H9 (cell line): ENCODE results near the gene FARP1. TPM values are rescaled to one million over a fixed set of nuclear protein-coding genes. Genes with fewer than 3 reads are reported as not detected.

Experiments
- DNase-seq: peaks from one replicate; pipeline ENCODE4 v3.0.0-alpha.2; 2017
- H2AFZ ChIP-seq: one replicate; pipeline ENCODE4 v1.6.1; 2013; ENCODE audit warnings: mild to moderate bottlenecking, low read length, control low read depth, moderate library complexity
- H2AK5ac ChIP-seq: 2 replicates; pipeline ENCODE4 v1.6.1; 2013; ENCODE audit warnings: low read length, control low read depth, mixed read lengths; ENCODE audit not compliant: insufficient read length
- H2BK120ac ChIP-seq: one replicate; pipeline ENCODE4 v1.6.1; 2013; ENCODE audit warnings: low read depth, mild to moderate bottlenecking, low read length, control low read depth, inconsistent platforms; ENCODE audit not compliant: poor library complexity, severe bottlenecking
- H2BK12ac ChIP-seq: 2 replicates; pipeline ENCODE4 v1.6.1; 2013; ENCODE audit warnings: low read length, control low read depth, mixed read lengths, low read depth; ENCODE audit not compliant: insufficient read length
- H2BK15ac ChIP-seq: 2 replicates; pipeline ENCODE4 v1.6.1; 2013; ENCODE audit warnings: low read depth, low read length, control low read depth
- H2BK20ac ChIP-seq: one replicate; pipeline ENCODE4 v1.6.1; 2013; ENCODE audit warnings: low read depth, mild to moderate bottlenecking, low read length, control low read depth, inconsistent platforms; ENCODE audit not compliant: poor library complexity, severe bottlenecking
- H2BK5ac ChIP-seq: 2 replicates; pipeline ENCODE4 v1.6.1; 2013; ENCODE audit warnings: low read length, control low read depth, mixed read lengths; ENCODE audit not compliant: insufficient read length
- H3K14ac ChIP-seq: 2 replicates; pipeline ENCODE4 v1.6.1; 2013; ENCODE audit warnings: low read length, control low read depth; ENCODE audit not compliant: insufficient read depth
- H3K18ac ChIP-seq: 2 replicates; pipeline ENCODE4 v1.6.1; 2013; ENCODE audit warnings: low read depth, mild to moderate bottlenecking, mixed read lengths, low read length, control low read depth; ENCODE audit not compliant: insufficient read length
- H3K23ac ChIP-seq: 2 replicates; pipeline ENCODE4 v1.6.1; 2013; ENCODE audit warnings: low read length, control low read depth, mixed read lengths, low read depth; ENCODE audit not compliant: insufficient read length
- H3K23me2 ChIP-seq: 2 replicates; pipeline ENCODE4 v1.6.1; 2013; ENCODE audit warnings: low read depth, mild to moderate bottlenecking, mixed read lengths, low read length, control low read depth; ENCODE audit not compliant: insufficient read length, poor library complexity, severe bottlenecking
- H3K27ac ChIP-seq: 2 replicates; pipeline ENCODE4 v1.5.1; 2013; ENCODE audit warnings: low read length, control low read depth, mixed read lengths, low read depth; ENCODE audit not compliant: insufficient read length
- H3K27me3 ChIP-seq: 2 replicates; pipeline ENCODE4 v1.6.1; 2013; ENCODE audit warnings: low read length, control low read depth, inconsistent platforms; ENCODE audit not compliant: insufficient read depth
- H3K4ac ChIP-seq: 2 replicates; pipeline ENCODE4 v1.6.1; 2013; ENCODE audit warnings: low read depth, mild to moderate bottlenecking, control low read depth, inconsistent platforms, low read length, moderate library complexity
- H3K4me1 ChIP-seq: 2 replicates; pipeline ENCODE4 v1.6.1; 2013; ENCODE audit warnings: low read length, control low read depth, inconsistent platforms; ENCODE audit not compliant: insufficient read depth
- H3K4me2 ChIP-seq: 2 replicates; pipeline ENCODE4 v1.6.1; 2013; ENCODE audit warnings: low read length, control low read depth, mixed read lengths; ENCODE audit not compliant: insufficient read length, insufficient read depth
- H3K56ac ChIP-seq: 2 replicates; pipeline ENCODE4 v1.6.1; 2013; ENCODE audit warnings: low read depth, mild to moderate bottlenecking, mixed read lengths, low read length, control low read depth; ENCODE audit not compliant: insufficient read length
- H3K79me1 ChIP-seq: 2 replicates; pipeline ENCODE4 v1.6.1; 2013; ENCODE audit warnings: low read depth, mild to moderate bottlenecking, moderate library complexity, low read length, control low read depth, inconsistent platforms; ENCODE audit not compliant: insufficient read depth, poor library complexity, severe bottlenecking
- H3K79me2 ChIP-seq: 2 replicates; pipeline ENCODE4 v1.6.1; 2013; ENCODE audit warnings: low read length, control low read depth, inconsistent platforms; ENCODE audit not compliant: insufficient read depth
- H3K9ac ChIP-seq: 2 replicates; pipeline ENCODE4 v1.6.1; 2013; ENCODE audit warnings: low read length, control low read depth, mixed read lengths; ENCODE audit not compliant: insufficient read length; ENCODE audit errors: extremely low read depth
- H3K9me3 ChIP-seq: one replicate; pipeline ENCODE4 v1.6.1; 2013; ENCODE audit warnings: low read depth, low read length, inconsistent platforms; ENCODE audit not compliant: control insufficient read depth
- H3T11ph ChIP-seq: one replicate; pipeline ENCODE4 v1.6.1; 2013; ENCODE audit warnings: mild to moderate bottlenecking, low read length, control low read depth, inconsistent platforms
- H4K20me1 ChIP-seq: one replicate; pipeline ENCODE4 v1.6.1; 2013; ENCODE audit not compliant: control insufficient read depth, insufficient read length, insufficient read depth
- H4K5ac ChIP-seq: 2 replicates; pipeline ENCODE4 v1.6.1; 2013; ENCODE audit warnings: low read depth, mild to moderate bottlenecking, mixed read lengths, low read length, control low read depth; ENCODE audit not compliant: insufficient read length
- H4K8ac ChIP-seq: replicated peaks from 2 replicates; pipeline ENCODE4 v1.6.1; 2013; ENCODE audit warnings: low read length, control low read depth, mixed read lengths, low read depth; ENCODE audit not compliant: insufficient read length
- H4K91ac ChIP-seq: 2 replicates; pipeline ENCODE4 v1.6.1; 2013; ENCODE audit warnings: low read depth, mild to moderate bottlenecking, moderate library complexity, mixed read lengths, low read length, control low read depth; ENCODE audit not compliant: insufficient read length
- H3K27ac Mint-ChIP-seq, 3 experiments: 2 replicates in 2 of 3; 3 replicates in 1 of 3; pipeline ENCODE4 v1.8.0; 2020 to 2021; ENCODE audit warnings: mixed read lengths in 3 of 3, mild to moderate bottlenecking in 1 of 3, moderate library complexity in 1 of 3
- H3K27me3 Mint-ChIP-seq: 2 replicates; pipeline ENCODE4 v1.8.0; 2021; ENCODE audit warnings: low read depth, mild to moderate bottlenecking, moderate library complexity, mixed read lengths
- H3K36me3 Mint-ChIP-seq, 3 experiments: 2 replicates in 2 of 3; 3 replicates in 1 of 3; pipeline ENCODE4 v1.8.0; 2020 to 2021; ENCODE audit warnings: low read depth in 3 of 3, mixed read lengths in 3 of 3; ENCODE audit not compliant: insufficient read depth in 1 of 3
- H3K4me1 Mint-ChIP-seq, 2 experiments: 2 replicates each; pipeline ENCODE4 v1.8.0; 2020; ENCODE audit warnings: mixed read lengths in 2 of 2
- H3K4me3 Mint-ChIP-seq, 2 experiments: 2 replicates in 1 of 2; 3 replicates in 1 of 2; pipeline ENCODE4 v1.8.0; 2020 to 2021; ENCODE audit warnings: mild to moderate bottlenecking in 2 of 2, mixed read lengths in 2 of 2, moderate library complexity in 1 of 2
- H3K9me3 Mint-ChIP-seq, 2 experiments: 2 replicates in 1 of 2; 3 replicates in 1 of 2; pipeline ENCODE4 v1.8.0; 2020; ENCODE audit warnings: mild to moderate bottlenecking in 2 of 2, mixed read lengths in 2 of 2, moderate library complexity in 1 of 2
- WGBS: extraction: QIAGEN DNeasy Blood & Tissue Kit; methylation state at CpG from one replicate; pipeline ENCODE4 v1.1.7; 2013; ENCODE audit warnings: missing lambda C conversion rate, low lambda C conversion rate, mixed read lengths; ENCODE audit not compliant: insufficient read length; ENCODE audit errors: extremely low coverage; 5-methylcytosine and 5-hydroxymethylcytosine counted together
- total RNA-seq: library from RNA; stranded (reverse); gene quantifications from 2 replicates; pipeline ENCODE4 v1.2.1, GENCODE V29; 2021
- TF ChIP-seq, protein P1 (sequence below): fragments of 200-600 bp; sonication (generic); conservative IDR thresholded peaks from 3 replicates; pipeline ENCODE4 v1.8.0; 2021; ENCODE audit warnings: antibody characterized with exemption, mild to moderate bottlenecking

The FARP1 gene
- total RNA-seq, 1 experiment from 2014 or later, result 95.9 TPM

- Histone ChIP-seq H2AK5ac (no peak overlapping the region), H3K27me3 (no peaks in the 10 kb centered on the region; the same call in 1 of the 2 replicates), H3T11ph (no peak overlapping the region), H3K14ac (no peak overlapping the region), H3K4me2 (no peak overlapping the region), H3K56ac (no peak overlapping the region), H3K18ac (no peak overlapping the region), H3K27ac (no peak overlapping the region), H3K23me2 (no peaks in the 10 kb centered on the region), H3K9me3 (no peaks in the 10 kb centered on the region), H2BK12ac (no peak overlapping the region), H4K8ac (no peak overlapping the region), H2BK15ac (no peak overlapping the region; the same call in 1 of the 2 replicates), H2BK5ac (no peak overlapping the region), H3K4ac (no peak overlapping the region), H3K79me2 (no peaks in the 10 kb centered on the region; the same call in 1 of the 2 replicates), H3K9ac (no peak overlapping the region), H2BK20ac (no peak overlapping the region), H4K5ac (no peak overlapping the region), H3K79me1 (peaks cover 3% of the 10 kb centered on the region), H2AFZ (no peak overlapping the region), H2BK120ac (no peak overlapping the region), H3K23ac (no peak overlapping the region), H3K4me1 (peaks cover 2% of the 10 kb centered on the region; the same call in 1 of the 2 replicates), H4K20me1 (no peaks in the 10 kb centered on the region), H4K91ac (no peak overlapping the region)
- H3K4me1 Mint-ChIP-seq, result peaks cover 23 to 25% of the 10 kb centered on the region in 2 experiments
- no peaks in the 10 kb centered on the region for H3K9me3 Mint-ChIP-seq
- H3K27me3 Mint-ChIP-seq, result no peaks in the 10 kb centered on the region; the same call in 1 of the 2 replicates
- H3K36me3 Mint-ChIP-seq, result peaks cover 0 to 10% (median 6%) of the 10 kb centered on the region in 3 experiments; a peak in 4 of 7 replicates
- no peak overlapping the region for H3K4me3 Mint-ChIP-seq
- DNase-seq, result no peak
- H3K27ac Mint-ChIP-seq, result peak overlapping the region in 1 of 3 experiments; percentile 10; a peak in 1 of 7 replicates
- no CpG with 5 or more reads among the region's 6 CpGs for WGBS
- TF ChIP-seq, protein P1, sequence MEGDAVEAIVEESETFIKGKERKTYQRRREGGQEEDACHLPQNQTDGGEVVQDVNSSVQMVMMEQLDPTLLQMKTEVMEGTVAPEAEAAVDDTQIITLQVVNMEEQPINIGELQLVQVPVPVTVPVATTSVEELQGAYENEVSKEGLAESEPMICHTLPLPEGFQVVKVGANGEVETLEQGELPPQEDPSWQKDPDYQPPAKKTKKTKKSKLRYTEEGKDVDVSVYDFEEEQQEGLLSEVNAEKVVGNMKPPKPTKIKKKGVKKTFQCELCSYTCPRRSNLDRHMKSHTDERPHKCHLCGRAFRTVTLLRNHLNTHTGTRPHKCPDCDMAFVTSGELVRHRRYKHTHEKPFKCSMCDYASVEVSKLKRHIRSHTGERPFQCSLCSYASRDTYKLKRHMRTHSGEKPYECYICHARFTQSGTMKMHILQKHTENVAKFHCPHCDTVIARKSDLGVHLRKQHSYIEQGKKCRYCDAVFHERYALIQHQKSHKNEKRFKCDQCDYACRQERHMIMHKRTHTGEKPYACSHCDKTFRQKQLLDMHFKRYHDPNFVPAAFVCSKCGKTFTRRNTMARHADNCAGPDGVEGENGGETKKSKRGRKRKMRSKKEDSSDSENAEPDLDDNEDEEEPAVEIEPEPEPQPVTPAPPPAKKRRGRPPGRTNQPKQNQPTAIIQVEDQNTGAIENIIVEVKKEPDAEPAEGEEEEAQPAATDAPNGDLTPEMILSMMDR, result no peak
Observed at GRCh38 chr13:98303858-98304257, 161.0 kb downstream of the FARP1 start.
